Fibroblast of mammary gland (primary cell): ENCODE data around the gene MED27.

Experiments used
- DNase-seq: peaks from one replicate; pipeline ENCODE4 v3.0.0-alpha.2; 2010; ENCODE audit warnings: low read depth
- H3K4me3 ChIP-seq: 2 replicates; pipeline ENCODE4 v1.5.1; 2011; ENCODE audit warnings: low read depth, mild to moderate bottlenecking, low read length, moderate library complexity; ENCODE audit not compliant: control insufficient read depth
- CTCF ChIP-seq: conservative IDR thresholded peaks from 2 replicates; pipeline ENCODE4 v1.5.1; 2011; ENCODE audit warnings: low read depth, low read length, inconsistent platforms; ENCODE audit not compliant: control insufficient read depth, insufficient read depth

The MED27 gene

DNA sequence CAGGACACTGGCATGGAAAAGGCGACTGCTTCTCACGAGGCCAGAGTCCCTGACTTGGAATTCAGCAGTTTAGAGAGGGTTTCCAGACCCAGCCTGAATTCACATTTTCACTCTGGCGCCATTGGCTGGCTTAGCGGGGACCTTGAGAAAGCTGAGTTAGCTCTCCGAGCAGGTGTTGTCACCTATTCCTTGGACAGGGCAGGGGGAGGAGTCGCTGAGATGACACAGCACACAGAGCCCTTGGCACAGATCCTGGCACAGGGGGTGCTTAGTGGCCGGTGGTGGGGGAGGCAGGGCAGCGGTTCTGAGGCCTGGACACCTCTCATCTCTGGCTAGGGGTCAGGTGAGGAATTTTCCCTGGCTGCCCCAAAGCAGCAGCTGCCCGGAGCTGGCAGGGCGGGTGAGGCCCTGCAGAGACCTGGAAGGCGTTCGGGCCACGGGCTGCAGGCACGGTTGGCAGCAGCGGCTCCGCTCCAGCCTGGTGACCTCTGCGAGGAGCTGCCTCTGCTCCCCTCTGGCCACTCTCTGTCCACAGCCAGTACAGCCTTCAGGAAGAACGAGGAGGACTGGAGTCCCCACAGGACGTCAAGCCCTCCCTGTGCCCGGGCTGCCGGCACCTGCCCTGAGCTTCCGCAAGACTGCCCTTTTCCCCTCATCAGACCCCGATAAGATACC lies 267.4 kb downstream of the MED27 start:
- H3K4me3 ChIP-seq: no peak overlapping the region
- DNase-seq: no peak
- no peak for TF ChIP-seq CTCF

DNA sequence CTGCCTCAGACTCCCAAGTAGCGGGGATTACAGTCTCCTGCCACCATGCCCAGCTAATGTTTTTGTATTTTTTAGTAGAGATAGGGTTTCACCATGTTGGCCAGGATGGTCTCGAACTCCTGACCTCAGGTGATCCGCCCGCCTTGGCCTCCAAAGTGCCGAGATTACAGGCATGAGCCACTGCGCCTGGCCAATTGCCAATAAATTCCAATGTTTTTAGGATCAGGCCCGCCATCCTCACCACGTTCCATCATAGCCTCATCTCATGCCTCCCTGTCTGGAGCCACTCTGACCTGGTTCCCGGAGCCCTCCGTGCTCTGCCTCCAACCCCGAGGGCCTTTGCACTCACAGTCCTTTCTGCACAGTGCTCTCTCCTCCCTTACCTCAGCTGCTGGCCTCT lies 268.3 kb downstream of the MED27 start:
- no peak for DNase-seq
- TF ChIP-seq CTCF: no peak
- H3K4me3 ChIP-seq: no peak overlapping the region

DNA sequence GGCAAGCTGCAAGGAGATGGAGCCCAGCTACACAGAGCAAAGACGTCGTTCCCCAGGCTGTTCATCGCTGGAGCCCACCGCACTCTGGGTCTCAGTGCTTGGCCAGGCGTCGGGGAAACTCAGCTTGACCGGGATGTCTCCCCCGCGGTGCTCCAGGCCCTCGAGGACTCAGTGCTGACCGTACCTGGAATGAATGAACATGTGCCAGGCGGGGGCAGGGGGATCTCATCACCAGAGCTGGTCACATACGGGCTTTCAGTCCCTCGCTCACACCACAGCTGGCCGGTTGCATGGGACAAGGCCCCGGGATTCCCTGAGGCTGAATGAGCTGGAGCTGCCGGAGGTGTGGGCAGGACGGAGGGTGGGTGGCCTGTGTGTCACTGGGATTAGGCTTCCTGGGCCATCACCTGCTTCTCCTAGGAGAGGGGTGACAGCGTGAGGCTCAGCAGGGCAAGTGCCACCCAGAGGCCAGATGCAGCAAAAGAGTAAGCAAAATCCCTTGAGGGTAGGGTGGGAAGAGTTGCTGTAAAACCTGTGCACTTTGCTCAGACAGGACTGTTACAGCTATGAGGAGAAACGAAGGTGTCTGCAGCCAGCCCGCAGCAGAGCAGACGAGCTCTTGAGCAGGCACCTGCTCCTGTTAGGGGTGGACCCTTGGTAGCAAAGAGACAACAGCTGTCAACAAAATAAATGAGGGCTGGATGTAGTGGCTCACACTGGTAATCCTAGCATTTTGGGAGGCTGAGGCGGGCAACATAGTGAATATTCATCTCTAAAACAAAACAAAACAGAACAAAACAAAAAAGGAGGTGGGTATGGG lies 269.1 kb downstream of the MED27 start:
- H3K4me3 ChIP-seq: no peak overlapping the region
- TF ChIP-seq CTCF: no peak
- DNase-seq: no peak
